Lower leg skin (tissue), 3 donors: Measurements from ENCODE around the gene MMEL1.

Source experiments
- CTCF ChIP-seq, 3 donors: fragments of 450-650 bp; IDR thresholded peaks; one replicate each; pipeline ENCODE4 v1.5.1; 2016; ENCODE audit warnings: antibody characterized with exemption in 3 of 3, mild to moderate bottlenecking in 3 of 3, moderate library complexity in 2 of 3
- POLR2A ChIP-seq, 2 donors: fragments of 450-650 bp; IDR thresholded peaks; one replicate each; pipeline ENCODE4 v1.6.1; 2016 to 2017; ENCODE audit warnings: antibody characterized with exemption in 2 of 2, mild to moderate bottlenecking in 1 of 2, moderate library complexity in 1 of 2

GRCh38 chr1:2541619-2542245 lies 91.1 kb downstream of the MMEL1 start:
- TF ChIP-seq CTCF (IDR thresholded peaks at IDR 0.05) = no peak
- no peak for TF ChIP-seq POLR2A (IDR thresholded peaks at IDR 0.05)
